ENCODE results near the gene ENGASE.
A peak's percentile ranks its signal among the peaks of the same experiment; 100 is the strongest.

ENGASE gene, protein sequence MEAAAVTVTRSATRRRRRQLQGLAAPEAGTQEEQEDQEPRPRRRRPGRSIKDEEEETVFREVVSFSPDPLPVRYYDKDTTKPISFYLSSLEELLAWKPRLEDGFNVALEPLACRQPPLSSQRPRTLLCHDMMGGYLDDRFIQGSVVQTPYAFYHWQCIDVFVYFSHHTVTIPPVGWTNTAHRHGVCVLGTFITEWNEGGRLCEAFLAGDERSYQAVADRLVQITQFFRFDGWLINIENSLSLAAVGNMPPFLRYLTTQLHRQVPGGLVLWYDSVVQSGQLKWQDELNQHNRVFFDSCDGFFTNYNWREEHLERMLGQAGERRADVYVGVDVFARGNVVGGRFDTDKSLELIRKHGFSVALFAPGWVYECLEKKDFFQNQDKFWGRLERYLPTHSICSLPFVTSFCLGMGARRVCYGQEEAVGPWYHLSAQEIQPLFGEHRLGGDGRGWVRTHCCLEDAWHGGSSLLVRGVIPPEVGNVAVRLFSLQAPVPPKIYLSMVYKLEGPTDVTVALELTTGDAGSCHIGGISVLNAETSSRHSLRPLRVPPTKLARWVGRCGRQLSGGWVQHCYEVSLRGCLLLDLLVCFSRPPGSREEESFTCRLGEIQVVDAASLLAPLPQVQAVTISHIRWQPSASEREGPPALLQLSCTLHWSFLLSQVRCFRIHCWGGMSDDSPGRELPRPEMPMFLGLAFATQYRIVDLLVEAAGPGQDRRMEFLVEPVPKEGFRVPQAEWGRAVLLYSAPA

DNA sequence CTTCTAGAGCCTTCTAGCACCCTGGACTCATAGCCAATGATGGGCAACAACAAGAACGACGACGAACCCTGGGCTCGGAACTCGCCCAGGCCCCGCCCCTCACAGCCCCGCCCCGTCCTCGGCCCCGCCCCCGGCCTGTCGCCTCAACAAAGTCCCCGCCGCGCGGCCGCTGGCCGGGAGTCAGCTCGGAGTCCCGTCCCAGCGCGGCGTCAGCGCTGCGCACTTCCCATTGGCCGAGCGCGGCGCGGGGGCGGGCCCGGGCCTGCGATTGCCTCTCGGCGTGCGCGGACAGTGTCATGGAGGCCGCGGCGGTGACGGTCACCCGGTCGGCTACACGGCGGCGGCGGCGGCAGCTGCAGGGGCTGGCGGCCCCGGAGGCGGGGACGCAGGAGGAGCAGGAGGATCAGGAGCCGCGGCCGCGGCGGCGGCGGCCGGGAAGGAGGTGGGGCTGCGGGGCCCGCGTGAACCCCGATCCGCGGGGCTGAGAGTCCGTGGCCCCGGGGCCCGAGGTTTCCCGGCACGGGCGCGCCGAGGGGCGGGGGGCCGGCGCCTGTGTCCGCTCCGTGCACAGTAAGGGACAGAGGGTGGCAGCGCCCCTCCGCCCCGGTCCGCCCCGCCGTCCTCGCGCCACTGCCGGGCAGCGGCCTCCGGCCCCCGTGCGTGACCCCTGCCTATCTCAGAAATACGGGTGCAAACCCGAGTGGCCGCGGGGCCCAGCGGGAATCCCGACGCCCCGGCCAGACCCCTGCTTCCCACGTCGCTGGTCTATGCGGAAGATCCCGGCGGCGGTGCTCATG, at the start of gene ENGASE:
TSS of gene ENGASE (plus strand) at position 176 of the 797 bp plus-strand sequence. CDS start at position 297, 121 bp downstream.
- TF ChIP-seq, protein P1, sequence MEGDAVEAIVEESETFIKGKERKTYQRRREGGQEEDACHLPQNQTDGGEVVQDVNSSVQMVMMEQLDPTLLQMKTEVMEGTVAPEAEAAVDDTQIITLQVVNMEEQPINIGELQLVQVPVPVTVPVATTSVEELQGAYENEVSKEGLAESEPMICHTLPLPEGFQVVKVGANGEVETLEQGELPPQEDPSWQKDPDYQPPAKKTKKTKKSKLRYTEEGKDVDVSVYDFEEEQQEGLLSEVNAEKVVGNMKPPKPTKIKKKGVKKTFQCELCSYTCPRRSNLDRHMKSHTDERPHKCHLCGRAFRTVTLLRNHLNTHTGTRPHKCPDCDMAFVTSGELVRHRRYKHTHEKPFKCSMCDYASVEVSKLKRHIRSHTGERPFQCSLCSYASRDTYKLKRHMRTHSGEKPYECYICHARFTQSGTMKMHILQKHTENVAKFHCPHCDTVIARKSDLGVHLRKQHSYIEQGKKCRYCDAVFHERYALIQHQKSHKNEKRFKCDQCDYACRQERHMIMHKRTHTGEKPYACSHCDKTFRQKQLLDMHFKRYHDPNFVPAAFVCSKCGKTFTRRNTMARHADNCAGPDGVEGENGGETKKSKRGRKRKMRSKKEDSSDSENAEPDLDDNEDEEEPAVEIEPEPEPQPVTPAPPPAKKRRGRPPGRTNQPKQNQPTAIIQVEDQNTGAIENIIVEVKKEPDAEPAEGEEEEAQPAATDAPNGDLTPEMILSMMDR (IDR thresholded peaks at IDR 0.05; ENCODE audit: low read depth, low read length) = no peak
- peak; percentile 68 for DNase-seq (ENCODE audit: extremely low read depth, low read depth)

DNA sequence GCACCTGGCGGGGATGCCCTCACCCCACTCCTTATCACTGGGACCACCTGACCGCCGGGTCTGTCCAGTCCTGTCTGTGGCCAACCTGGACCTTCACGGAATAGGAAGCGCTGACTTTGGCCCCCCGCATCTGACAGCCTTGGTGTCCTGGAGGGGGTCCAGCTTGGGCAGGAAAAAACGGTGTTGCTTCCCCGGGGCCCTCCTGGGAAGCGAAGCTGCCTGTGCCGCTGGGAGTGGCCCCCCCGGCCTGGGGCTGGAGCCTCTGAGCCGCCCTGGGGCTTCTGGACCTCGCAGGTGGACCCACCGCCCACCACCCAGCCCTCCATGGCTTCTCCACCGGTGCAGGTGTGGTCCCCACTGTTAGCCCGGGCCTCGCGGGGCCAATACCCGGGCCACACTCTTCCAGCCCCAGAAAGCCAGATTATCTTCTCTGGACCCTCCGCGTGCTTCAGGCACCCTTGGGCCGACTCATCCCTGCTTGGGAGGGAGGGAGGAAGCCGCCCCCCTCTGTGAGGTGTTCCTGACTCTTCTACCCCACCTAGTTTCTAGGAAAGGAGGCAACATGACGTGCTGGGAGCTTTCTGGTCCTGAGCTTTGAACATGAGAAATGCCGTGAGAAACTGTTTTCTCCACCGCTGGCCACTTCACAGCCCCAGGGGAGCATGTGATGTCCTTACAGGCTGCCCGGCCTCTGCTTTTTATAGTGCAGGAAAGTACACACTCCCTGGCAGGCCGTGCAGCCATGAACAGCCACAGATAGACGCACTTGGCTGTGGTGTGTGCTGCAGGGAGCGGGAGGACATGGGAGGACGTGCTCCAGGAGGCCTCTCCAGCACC, 49.5 kb upstream of the ENGASE start:
- TF ChIP-seq, protein P1 (IDR thresholded peaks at IDR 0.05; ENCODE audit: low read depth, low read length) = no peak
- no peak for DNase-seq (ENCODE audit: extremely low read depth, low read depth)

DNA sequence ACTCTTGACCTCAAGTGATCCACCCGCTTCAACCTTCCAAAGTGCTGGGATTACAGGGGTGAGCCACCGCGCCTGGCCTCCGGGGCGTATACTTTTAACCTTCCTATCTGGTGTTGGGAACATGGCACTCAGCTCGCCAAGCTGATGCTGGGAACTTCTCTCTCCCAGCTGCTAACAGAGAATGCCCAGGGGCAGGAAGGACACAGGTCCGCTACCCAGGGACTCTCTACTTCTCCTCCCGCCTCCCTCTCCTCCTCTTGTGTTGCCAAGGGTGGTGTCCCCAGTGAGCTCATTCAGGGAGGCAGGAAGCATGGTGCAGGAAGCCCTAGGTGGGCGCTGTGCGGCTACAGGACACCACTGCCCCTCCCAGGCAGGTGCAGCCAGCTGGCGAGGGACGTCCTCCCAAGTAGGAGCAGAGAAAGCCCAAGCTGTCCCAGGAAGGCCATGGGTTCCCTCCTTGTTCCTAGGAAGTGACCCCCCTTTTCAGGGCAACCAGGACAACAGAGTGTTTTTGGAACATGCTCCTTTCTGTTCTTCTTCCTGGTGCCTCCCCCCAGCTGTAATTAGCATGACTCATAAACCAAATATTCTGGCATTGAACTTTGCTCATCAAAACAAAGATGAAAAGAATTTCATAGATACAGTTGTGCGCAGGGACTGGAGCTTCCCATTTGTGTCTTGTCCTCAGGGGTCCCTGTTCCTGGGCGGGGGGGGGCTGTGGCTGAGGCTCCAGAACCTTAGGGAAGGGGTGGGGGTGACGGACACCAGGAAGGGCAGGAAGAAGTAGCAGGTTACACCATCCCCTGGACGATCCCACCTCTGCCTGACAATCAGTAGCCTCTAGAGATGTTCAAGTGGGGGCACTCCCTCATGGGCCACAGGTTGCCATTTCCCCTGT, 48.0 kb upstream of the ENGASE start:
- TF ChIP-seq, protein P1 (IDR thresholded peaks at IDR 0.05; ENCODE audit: low read depth, low read length) = no peak
- no peak for DNase-seq (ENCODE audit: extremely low read depth, low read depth)

DNA sequence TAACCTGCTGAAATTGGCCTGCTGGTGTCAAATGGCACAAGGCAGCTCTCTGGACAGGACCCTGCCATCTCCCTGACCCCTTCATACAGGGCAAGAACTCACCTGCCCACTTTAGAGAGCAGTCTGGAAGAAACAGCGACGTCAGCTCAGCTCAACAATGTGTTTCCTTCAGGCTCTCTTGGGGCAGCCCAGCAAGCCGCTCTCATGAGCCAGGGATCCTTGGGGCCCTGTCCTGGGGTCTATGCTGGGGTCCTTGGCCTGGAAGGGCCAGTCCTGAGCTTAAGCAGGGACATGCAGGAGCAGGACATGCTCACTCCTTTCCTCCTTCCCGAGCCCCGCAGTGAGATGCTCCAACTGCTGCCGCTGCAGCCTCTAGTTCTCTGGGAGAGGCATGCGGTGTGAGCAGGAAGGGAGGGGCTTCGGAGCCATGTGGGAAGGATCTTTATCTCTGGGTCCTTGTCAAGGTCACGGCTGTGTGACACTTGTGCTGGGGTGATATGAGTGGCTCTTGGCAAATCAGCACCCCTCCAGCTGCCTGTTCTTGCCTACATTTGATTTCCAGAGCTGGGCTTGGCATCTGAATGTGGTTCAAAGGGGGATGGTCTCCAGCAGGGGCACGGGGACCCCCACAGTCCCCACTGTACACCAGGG, 47.2 kb upstream of the ENGASE start:
- DNase-seq (ENCODE audit: extremely low read depth, low read depth) = no peak
- TF ChIP-seq, protein P1 (IDR thresholded peaks at IDR 0.05; ENCODE audit: low read depth, low read length) = no peak

DNA sequence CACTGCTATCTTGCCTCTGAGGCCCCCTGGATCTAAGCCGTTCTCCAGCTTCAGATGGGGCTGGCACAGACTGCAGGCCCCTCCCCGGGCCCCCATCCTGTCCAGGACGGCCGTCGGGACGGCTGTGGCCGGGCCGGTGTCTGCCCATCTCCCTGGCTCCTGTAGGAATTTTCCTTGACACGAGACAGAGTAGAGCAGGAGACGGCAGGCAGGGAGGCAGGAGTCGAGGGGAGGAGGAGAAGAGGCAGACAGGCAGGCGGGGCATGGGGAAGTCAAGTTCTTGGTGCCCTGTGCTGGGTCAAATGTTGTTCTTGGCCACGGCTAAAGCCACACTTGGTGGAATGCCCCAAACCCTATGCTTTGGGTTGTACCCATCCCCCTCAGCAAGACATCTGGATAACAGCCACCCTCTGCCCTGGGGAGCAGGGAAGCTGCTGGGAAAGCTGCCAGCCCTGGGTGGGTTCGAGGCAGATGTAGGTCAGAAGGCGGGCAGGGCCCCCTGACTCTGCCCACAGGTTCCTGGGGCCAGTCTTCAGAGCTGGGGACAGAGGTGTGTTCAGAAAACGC, 46.6 kb upstream of the ENGASE start:
- DNase-seq (ENCODE audit: extremely low read depth, low read depth) = no peak
- TF ChIP-seq, protein P1 (IDR thresholded peaks at IDR 0.05; ENCODE audit: low read depth, low read length) = no peak

Measured in AG09319 (cell line).